ENCODE measurements around the gene AGAP1.

AGAP1 gene

GRCh38 chr2:235538981-235539380 is 45.1 kb downstream of the AGAP1 start:
- no peak for TF ChIP-seq CTCF (IDR thresholded peaks at IDR 0.05; ENCODE audit: control insufficient read depth, extremely low read depth, insufficient read depth)
- peak; percentile 47 for DNase-seq (ENCODE audit: low read depth)
- no peak overlapping the region for H3K4me3 ChIP-seq (ENCODE audit: low read depth, low read length)

- DNase-seq (ENCODE audit: low read depth) = no peak
- no peak overlapping the region for H3K4me3 ChIP-seq (ENCODE audit: low read depth, low read length)
- no peak for TF ChIP-seq CTCF (IDR thresholded peaks at IDR 0.05; ENCODE audit: control insufficient read depth, extremely low read depth, insufficient read depth)
Observed at GRCh38 chr2:235539773-235540172, 45.9 kb downstream of the AGAP1 start.

- no peak for TF ChIP-seq CTCF (IDR thresholded peaks at IDR 0.05; ENCODE audit: control insufficient read depth, extremely low read depth, insufficient read depth)
- H3K4me3 ChIP-seq (ENCODE audit: low read depth, low read length) = no peak overlapping the region
- DNase-seq (ENCODE audit: low read depth) = peak; percentile 93
Observed at GRCh38 chr2:235541016-235541415, 47.2 kb downstream of the AGAP1 start.

- peak; percentile 77 for DNase-seq (ENCODE audit: low read depth)
- no peak for TF ChIP-seq CTCF (IDR thresholded peaks at IDR 0.05; ENCODE audit: control insufficient read depth, extremely low read depth, insufficient read depth)
- peak overlapping the region; percentile 32 for H3K4me3 ChIP-seq (ENCODE audit: low read depth, low read length)
Observed at GRCh38 chr2:235541838-235542549, 48.2 kb downstream of the AGAP1 start.

- TF ChIP-seq CTCF (IDR thresholded peaks at IDR 0.05; ENCODE audit: control insufficient read depth, extremely low read depth, insufficient read depth) = no peak
- DNase-seq (ENCODE audit: low read depth) = peak; percentile 57
- H3K4me3 ChIP-seq (ENCODE audit: low read depth, low read length) = peak overlapping the region; percentile 32
Observed at GRCh38 chr2:235542733-235543127, 48.9 kb downstream of the AGAP1 start.

GRCh38 chr2:235543128-235543750 is 49.4 kb downstream of the AGAP1 start:
- no peak for DNase-seq (ENCODE audit: low read depth)
- no peak overlapping the region for H3K4me3 ChIP-seq (ENCODE audit: low read depth, low read length)

More at GRCh38 chr2:235543128-235543750, 49.4 kb downstream of the AGAP1 start:
- no peak for TF ChIP-seq CTCF (IDR thresholded peaks at IDR 0.05; ENCODE audit: control insufficient read depth, extremely low read depth, insufficient read depth)
